ENCODE results near the gene ITLN1. TPM values are rescaled to one million over a fixed set of nuclear protein-coding genes. Genes with fewer than 3 reads are reported as not detected.
"Not testable (repeated sequence)": the region's sequence is repeated elsewhere in the genome, so short reads cannot be mapped to it uniquely, and the experiment has no call there.

Gene ITLN1
- total RNA-seq, 4 donors from 2014 or later = 0.61 TPM; not detected in 3

- Histone ChIP-seq H3K36me3 (no peaks in the 10 kb centered on the region), H3K27me3 (no peaks in the 10 kb centered on the region), H3K4me1 (no peaks in the 10 kb centered on the region), H3K4me3 (no peak overlapping the region), H3K9me3 (no peaks in the 10 kb centered on the region), H3K27ac (no peak overlapping the region)
- in situ Hi-C loops (cut with MboI; ENCODE audit: low sequenced_read_pairs in 4 of 4) (no loop called here), intact Hi-C loops (cut with DNase I; ENCODE audit: low total_unique reads) (no loop called here)
- no peak for DNase-seq
- TF ChIP-seq, protein P1, sequence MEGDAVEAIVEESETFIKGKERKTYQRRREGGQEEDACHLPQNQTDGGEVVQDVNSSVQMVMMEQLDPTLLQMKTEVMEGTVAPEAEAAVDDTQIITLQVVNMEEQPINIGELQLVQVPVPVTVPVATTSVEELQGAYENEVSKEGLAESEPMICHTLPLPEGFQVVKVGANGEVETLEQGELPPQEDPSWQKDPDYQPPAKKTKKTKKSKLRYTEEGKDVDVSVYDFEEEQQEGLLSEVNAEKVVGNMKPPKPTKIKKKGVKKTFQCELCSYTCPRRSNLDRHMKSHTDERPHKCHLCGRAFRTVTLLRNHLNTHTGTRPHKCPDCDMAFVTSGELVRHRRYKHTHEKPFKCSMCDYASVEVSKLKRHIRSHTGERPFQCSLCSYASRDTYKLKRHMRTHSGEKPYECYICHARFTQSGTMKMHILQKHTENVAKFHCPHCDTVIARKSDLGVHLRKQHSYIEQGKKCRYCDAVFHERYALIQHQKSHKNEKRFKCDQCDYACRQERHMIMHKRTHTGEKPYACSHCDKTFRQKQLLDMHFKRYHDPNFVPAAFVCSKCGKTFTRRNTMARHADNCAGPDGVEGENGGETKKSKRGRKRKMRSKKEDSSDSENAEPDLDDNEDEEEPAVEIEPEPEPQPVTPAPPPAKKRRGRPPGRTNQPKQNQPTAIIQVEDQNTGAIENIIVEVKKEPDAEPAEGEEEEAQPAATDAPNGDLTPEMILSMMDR (IDR thresholded peaks at IDR 0.05 in 4 of 5, conservative IDR thresholded peaks at IDR 0.05 in 1 of 5) = no peak
- ATAC-seq = no peak
Measured at GRCh38 chr1:160876311-160876710, 8.7 kb downstream of the ITLN1 start.

GRCh38 chr1:160875591-160875990 lies 9.4 kb downstream of the ITLN1 start:
- H3K27me3 ChIP-seq; H3K4me3 ChIP-seq; DNase-seq; in situ Hi-C loops (cut with MboI; ENCODE audit: low sequenced_read_pairs in 4 of 4); intact Hi-C loops (cut with DNase I; ENCODE audit: low total_unique reads); H3K27ac ChIP-seq; H3K4me1 ChIP-seq; ATAC-seq; H3K9me3 ChIP-seq; H3K36me3 ChIP-seq: not testable (repeated sequence)

GRCh38 chr1:160874935-160875334 lies 10.0 kb downstream of the ITLN1 start:
- TF ChIP-seq POLR2A (IDR thresholded peaks at IDR 0.05) = no peak
- TF ChIP-seq, protein P1 (IDR thresholded peaks at IDR 0.05 in 4 of 5, conservative IDR thresholded peaks at IDR 0.05 in 1 of 5) = no peak
- no peaks in the 10 kb centered on the region for H3K9me3 ChIP-seq
- in situ Hi-C loops (cut with MboI; ENCODE audit: low sequenced_read_pairs in 4 of 4) = no loop called here
- no peaks in the 10 kb centered on the region for H3K4me1 ChIP-seq
- no peaks in the 10 kb centered on the region for H3K27me3 ChIP-seq
- no peak overlapping the region for H3K4me3 ChIP-seq
- H3K36me3 ChIP-seq = no peaks in the 10 kb centered on the region
- intact Hi-C loops (cut with DNase I; ENCODE audit: low total_unique reads) = no loop called here
- ATAC-seq (no peak), DNase-seq (no peak)
- no peak overlapping the region for H3K27ac ChIP-seq

GRCh38 chr1:160868141-160868540 lies 16.8 kb downstream of the ITLN1 start:
- Histone ChIP-seq H3K9me3 (no peaks in the 10 kb centered on the region), H3K27ac (no peak overlapping the region), H3K4me1 (no peaks in the 10 kb centered on the region), H3K4me3 (no peak overlapping the region), H3K27me3 (no peaks in the 10 kb centered on the region), H3K36me3 (no peaks in the 10 kb centered on the region)
- intact Hi-C loops (cut with DNase I; ENCODE audit: low total_unique reads) = no loop called here
- in situ Hi-C loops (cut with MboI; ENCODE audit: low sequenced_read_pairs in 4 of 4) = no loop called here
- TF ChIP-seq, protein P1 (IDR thresholded peaks at IDR 0.05 in 4 of 5, conservative IDR thresholded peaks at IDR 0.05 in 1 of 5) = no peak
- TF ChIP-seq POLR2A (IDR thresholded peaks at IDR 0.05) = no peak
- no peak for DNase-seq
- ATAC-seq = no peak

DNA sequence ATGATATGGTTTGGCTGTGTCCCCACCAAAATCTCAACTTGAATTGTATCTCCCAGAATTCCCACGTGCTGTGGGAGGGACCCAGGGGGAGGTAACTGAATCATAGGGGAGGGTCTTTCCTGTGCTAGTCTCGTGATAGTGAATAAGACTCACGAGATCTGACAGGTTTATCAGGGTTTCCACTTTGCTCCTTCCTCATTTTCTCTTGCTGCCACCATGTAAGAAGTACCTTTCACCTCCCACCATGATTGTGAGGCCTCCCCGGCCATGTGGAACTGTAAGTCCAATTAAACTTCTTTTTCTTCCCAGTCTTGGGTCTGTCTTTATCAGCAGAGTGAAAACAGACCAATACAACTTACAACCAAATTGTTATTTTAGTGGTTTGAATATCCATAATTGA lies 17.3 kb downstream of the ITLN1 start:
- H3K27ac ChIP-seq; H3K27me3 ChIP-seq; H3K9me3 ChIP-seq; ATAC-seq; H3K4me3 ChIP-seq; H3K36me3 ChIP-seq; H3K4me1 ChIP-seq; DNase-seq; intact Hi-C loops (cut with DNase I; ENCODE audit: low total_unique reads); in situ Hi-C loops (cut with MboI; ENCODE audit: low sequenced_read_pairs in 4 of 4): not testable (repeated sequence)

GRCh38 chr1:160866695-160867260 lies 18.2 kb downstream of the ITLN1 start:
- Histone ChIP-seq H3K27ac (no peak overlapping the region), H3K9me3 (no peaks in the 10 kb centered on the region), H3K4me3 (no peak overlapping the region), H3K36me3 (no peaks in the 10 kb centered on the region), H3K27me3 (no peaks in the 10 kb centered on the region), H3K4me1 (no peaks in the 10 kb centered on the region)
- in situ Hi-C loops (cut with MboI; ENCODE audit: low sequenced_read_pairs in 4 of 4) = no loop called here
- DNase-seq (no peak), ATAC-seq (no peak)
- intact Hi-C loops (cut with DNase I; ENCODE audit: low total_unique reads) = no loop called here
- no peak for TF ChIP-seq POLR2A (IDR thresholded peaks at IDR 0.05)
- TF ChIP-seq, protein P1 (IDR thresholded peaks at IDR 0.05 in 4 of 5, conservative IDR thresholded peaks at IDR 0.05 in 1 of 5) = no peak

All from gastrocnemius medialis (tissue), 4 donors.